Inferior parietal cortex (tissue), 1 donor: ENCODE results near the gene MUC4.

Experiments
- DNase-seq: peaks from one replicate; pipeline ENCODE4 v3.0.0-alpha.2; 2016; ENCODE audit errors: extremely low spot score

The MUC4 gene, protein sequence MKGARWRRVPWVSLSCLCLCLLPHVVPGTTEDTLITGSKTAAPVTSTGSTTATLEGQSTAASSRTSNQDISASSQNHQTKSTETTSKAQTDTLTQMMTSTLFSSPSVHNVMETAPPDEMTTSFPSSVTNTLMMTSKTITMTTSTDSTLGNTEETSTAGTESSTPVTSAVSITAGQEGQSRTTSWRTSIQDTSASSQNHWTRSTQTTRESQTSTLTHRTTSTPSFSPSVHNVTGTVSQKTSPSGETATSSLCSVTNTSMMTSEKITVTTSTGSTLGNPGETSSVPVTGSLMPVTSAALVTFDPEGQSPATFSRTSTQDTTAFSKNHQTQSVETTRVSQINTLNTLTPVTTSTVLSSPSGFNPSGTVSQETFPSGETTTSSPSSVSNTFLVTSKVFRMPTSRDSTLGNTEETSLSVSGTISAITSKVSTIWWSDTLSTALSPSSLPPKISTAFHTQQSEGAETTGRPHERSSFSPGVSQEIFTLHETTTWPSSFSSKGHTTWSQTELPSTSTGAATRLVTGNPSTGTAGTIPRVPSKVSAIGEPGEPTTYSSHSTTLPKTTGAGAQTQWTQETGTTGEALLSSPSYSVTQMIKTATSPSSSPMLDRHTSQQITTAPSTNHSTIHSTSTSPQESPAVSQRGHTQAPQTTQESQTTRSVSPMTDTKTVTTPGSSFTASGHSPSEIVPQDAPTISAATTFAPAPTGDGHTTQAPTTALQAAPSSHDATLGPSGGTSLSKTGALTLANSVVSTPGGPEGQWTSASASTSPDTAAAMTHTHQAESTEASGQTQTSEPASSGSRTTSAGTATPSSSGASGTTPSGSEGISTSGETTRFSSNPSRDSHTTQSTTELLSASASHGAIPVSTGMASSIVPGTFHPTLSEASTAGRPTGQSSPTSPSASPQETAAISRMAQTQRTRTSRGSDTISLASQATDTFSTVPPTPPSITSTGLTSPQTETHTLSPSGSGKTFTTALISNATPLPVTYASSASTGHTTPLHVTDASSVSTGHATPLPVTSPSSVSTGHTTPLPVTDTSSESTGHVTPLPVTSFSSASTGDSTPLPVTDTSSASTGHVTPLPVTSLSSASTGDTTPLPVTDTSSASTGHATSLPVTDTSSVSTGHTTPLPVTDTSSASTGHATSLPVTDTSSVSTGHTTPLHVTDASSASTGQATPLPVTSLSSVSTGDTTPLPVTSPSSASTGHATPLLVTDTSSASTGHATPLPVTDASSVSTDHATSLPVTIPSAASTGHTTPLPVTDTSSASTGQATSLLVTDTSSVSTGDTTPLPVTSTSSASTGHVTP (N-terminal part only)

DNA sequence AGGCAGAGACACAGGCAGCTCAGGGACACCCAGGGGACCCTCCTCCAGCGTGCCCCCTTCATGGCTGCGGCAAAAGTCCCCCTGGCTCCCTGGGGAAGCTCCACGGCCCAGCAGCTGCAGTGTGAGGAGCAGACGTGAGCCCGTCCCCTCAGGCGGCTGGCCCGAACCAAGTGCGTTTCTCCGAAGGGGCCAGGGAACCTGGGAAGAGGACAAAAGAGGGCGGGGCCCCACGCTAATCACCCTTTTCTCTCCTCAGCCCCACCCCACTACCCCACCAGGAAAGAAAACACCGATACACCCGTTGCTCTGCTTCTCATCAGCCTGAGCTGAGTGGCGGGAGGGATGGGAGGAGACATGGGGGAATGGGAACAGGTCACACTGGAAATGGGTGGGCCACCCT, at the start of gene MUC4:
Gene MUC4 (minus strand): TSS at position 174 of the 400 bp plus-strand sequence. CDS start 112 bp downstream, at position 62.
- no peak for DNase-seq

DNA sequence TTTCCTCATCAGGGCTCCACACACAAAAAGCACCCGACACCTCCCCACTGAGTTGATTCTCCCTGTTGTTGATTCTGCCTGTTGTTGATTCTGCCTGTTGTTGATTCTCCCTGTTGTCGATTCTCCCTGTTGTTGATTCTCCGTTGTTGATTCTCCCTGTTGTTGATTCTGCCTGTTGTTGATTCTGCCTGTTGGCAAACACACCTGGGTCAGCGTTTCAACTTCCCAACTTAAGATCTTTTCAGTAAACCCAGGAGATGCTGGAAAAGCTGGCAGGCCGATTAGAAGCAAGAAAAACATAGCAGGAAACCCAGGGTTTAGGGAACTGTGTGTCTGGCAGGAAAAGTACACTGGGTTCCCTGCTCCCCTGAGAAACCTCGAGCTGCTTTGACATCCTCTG, 48.7 kb upstream of the MUC4 start:
- no peak for DNase-seq

DNA sequence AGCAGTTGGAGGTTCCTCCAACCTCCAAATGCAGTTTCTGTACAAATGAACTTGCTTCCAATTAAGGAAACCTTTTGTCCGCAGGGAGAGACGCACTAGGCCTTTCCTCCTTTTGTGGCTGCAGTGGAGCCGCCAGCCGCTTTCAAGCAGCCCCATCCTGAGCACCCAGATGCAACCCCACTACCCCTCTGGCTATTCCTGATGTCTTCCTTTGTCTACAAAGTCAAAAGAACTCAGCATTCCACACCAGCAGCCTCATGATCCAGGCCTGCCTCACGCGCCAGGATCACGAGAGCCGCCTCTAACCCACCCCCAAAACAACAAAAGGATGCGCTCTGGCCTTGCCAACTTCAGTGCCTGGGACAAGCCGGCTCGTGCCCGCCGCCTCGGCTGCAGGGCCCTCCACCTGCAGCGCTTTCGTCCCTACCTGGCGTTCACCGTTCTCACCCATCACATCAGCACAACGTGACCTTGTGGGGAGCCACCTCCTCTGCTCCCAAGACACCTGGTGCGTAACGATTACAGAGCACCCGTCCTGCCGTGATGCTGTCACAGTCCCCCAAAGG, 48.2 kb upstream of the MUC4 start:
- no peak for DNase-seq

DNA sequence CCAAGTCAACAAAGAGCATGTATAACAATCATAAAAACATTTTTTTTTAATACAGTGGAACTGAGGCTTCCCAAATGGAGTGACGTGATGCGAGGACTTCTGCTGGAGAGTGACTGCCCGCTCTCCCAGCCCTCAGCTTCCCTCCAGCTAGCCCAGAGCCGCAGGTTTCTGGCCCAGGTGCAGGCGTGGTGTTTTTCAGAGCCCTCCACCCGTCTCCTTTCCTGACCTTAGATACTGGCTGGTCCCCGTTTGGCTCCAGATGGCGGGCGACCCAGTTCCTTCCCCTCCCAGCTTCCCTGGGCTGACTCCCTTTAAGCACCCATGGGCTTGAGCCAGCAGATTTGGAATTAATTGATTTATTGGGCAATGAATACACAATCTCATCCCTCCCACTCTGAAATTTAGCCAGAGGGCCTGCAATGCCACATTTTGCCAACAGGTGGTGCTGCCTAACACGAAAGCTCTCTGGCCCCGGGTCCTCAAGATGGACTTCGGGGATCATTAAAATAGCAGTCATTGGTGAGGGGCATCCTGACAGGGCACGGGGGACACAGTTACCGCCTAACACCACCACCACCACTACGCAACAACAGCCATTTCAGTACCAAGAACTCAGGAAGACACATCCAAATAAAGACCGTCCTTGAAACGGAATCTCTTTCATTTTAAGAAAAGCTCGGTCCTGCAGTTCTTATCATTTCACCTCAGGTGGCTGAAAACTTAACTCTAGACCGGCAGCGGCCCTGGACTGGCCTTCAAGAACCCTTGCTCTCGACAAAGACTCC, 47.5 kb upstream of the MUC4 start:
- peak; percentile 89 for DNase-seq

DNA sequence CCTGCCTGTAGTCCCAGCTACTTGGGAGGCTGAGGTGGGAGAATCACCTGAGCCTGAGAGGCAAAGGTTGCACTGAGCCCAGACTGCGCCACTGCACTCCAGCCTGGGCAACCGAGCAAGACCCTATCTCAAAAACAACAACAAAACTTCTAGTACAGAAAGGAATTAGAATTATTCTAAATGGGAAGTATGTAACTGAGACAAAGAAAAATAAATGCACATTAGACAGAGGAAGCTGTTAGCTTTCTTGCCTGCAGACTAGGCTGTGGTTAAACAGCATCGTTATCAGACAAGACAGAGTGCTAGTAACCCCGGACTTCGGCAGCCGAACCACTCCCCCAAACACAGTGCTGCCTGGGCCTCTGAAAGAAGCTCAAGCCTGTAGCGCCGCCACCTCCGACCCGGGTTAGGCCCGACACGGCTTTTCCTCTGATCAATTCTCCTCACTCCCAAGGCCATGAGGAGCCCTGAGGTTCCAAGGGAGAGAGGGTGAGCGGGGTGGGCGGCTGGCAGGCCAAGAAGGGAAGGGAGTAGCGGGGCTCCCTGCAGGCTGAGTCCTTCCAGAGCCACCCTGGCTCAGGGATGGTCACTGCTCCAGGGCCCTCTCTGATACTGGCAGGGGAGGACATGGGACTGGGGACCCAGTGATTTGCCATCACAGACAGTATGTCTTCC, 44.8 kb upstream of the MUC4 start:
- DNase-seq: no peak

DNA sequence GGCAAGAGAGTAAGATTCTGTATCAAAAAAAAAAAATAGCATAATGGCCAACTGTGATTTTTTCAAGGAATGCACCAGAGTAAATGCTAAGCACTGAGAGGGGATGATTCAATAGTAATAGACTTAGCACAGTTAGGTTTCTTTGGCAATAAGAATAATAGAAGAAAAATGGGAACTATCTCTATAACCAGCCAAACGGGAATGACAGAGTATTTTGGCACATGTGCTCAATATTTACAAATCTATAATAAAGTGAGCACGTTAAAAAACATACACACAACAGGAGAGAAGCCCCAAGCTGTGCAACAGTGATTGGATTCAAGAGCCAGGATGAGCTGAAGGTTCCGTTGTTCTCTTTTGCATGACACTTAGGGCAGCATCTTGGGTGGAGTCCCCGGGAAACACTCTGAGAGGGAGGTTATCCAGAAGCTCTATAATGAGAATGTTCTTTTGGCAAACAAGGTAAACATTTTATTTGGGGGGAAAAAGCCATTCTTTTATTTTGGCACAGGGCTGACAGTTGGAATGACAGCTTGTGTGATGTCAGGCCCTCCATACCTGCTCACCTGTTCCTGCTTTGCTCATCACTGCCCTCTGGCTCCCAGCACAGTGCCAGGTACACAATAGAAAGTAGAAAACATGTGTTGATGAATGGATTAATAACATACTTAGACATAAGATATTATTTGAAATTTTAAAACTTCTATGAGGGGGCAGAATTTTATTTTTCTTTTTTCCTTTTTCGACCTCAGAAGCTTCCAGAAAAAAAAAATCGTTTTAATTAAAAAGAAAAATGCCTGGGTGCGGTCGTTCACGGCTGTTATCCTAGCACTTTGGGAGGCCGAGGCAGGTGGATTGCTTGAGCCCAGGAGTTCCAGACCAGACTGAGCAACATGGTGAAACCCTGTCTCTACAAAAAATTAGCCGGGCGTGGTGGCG, 44.0 kb upstream of the MUC4 start:
- no peak for DNase-seq

DNA sequence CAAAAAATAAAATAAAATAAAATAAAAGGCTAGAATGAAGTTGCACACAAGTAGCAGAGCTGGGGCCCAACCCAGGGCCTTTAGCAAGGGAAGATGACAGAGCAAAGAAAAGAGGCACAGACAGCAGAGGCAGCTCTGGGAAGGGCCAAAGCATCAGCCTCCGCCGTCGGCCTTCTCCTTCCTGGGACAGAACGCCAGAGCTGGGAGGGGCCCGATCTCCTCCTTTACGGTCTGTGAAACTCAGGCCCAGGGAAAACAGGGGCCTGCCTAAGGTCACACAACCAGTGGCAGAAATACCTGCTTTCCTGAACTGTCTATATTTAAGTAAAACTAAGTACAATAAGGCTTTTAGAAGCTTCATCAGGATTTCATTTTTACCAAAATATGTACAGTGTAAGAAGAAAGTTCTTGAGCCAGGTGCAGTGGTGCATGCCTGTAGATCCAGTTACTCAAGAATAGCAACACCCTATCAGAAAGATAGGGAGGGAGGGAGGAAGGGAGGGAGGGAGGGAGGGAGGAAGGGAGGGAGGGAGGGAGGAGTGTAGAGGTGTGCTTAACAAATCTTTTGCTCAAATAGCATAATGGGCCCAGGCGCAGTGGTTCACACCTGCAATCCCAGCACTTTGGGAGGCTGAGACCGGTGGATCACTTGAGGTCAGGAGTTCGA, 43.0 kb upstream of the MUC4 start:
- DNase-seq: no peak

DNA sequence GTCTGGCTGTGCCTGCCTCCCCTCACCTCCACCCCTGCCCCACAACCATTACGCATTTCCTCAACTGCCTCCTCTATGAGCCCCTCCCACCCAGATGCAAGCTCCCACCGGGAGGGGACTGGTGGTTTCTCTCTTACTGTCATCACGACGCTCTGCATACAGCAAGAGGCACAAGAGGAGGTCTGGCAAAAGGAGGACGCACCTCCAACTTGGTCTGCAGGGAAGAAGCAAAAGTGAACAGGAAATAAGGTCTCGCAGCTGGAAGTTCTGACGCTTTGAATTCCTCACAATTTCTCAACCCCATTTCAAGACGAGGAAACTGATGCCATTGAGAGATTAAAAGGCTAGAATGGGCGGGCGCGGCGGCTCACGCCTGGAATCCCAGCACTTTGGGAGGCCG, 42.3 kb upstream of the MUC4 start:
- no peak for DNase-seq

DNA sequence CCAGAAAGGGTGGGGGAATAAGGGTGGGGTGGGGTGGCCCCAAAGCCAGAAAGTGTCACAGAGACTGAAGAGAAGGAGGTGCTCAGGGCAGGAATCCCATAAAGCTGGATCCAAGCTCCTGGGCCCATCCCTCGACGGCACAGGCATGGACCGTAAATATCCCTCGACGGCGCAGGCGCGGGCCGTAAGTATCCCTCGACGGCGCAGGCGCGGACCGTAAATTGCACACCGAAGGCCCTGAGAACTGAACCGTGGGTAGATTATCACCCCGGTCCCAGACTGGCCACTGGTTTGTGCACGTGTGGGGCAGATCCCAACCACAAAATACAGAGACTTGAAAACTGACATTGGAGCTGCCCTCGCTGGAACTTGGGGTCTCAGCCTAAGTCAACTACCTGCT, 41.3 kb upstream of the MUC4 start:
- no peak for DNase-seq

DNA sequence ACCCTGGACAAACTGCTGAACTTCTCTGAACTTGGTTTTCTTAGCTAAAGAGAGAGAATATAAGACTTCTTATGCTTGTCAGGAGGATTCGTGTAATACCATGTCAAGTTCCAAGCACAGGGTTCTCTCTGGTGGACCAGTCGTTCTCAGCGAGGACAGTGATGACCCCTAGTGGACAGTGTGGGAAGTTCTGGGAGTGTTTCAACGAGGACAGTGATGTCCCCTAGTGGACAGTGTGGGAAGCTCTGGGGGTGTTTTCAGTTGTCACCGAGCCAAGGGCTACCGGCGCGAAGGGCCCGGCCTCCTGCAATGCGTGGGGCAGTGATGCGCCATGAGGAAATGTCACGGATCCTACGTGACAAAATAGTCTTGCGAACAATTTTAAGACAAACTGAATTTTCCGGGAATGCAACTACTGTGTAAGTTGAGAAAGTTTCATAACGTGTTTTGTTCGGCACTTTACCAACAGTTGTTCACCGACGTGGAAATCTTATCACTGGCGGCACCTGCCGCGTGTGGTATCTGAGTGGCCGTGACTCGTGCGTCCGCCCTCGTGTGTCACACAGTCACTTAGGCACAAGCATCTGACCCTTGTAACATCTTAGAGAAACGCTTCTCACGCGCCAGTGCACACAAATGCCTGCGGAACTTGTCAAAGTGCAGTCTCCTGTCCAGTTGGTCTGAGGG, 39.3 kb upstream of the MUC4 start:
- DNase-seq: peak; percentile 95

DNA sequence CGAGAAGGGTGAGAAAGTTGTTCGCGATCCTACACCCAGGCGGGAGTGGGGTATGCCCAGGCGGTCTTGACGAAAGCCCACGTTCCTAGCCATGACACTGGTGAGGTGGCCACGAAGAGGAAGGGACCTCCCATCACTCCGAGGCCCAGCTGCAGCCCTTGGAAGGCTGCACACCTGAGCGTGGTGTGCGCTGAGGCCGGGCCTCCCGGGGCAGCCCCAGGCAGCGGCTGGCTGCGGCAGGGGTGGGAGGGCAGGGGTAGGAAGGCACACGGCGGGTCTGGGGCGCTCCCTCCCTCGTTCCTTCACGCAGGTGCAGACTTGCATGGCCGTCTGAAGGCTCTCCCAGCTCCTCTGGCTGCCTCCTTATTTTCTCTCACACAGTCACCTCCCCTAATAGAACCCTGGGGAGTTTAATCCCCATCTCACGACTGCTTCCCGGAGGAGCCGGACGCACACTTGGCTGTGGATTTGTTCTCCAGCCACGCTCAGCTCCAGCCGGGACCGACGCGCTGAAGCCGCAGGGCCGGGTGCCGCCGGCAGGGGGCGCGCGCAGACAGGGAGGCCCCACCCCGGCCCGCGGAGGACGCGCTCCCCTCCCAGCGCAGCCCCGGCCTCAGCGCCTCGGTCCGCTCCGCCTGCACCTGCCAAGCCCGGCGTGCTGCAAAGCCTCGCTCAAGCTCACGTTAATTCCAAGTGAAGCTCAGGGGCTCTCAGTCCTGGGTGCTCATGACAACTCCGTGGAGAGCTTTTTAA, 37.8 kb upstream of the MUC4 start:
- DNase-seq: no peak

DNA sequence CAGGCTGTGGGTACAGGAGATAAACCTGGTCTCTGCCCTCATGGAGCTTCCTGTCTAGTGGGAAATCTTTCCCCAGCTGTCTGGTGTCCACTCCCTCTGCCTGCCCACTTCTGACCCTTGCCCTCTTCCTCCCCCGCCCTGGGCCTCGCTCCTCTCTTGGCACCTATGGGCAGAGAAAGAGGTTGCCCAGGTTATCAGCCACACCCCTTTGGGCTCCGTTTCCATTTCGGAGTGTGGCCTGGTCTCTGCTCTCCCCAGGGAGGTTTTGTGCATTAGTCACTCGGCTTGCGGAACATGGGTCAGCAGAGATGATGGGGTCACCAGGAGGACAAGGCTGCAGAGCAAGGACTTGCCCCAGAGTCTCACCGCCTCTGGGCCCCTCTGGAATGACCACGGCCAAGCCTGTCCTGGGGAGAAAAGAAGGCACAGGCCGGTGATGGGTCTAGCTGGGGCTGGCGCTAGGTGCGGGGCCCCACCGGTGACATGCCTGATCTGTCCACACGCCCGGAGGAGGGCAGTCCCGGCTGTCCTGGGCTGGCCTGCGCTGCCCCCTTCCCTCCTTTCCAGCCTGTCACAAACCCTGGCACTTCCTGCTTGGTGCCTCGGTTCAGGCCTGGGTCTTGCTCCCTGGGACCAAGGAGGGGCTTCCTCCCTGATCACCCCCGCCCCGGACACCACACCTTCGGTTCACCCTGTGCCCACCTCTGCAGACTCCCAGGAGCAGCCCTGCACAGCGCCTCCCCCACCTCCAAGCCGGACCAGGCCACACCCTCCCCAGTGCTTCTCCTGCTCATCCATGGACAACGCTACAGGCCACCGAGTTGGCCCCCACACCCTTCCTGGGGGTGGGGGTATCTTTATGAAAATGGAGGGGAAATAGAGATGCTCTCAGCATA, 35.6 kb upstream of the MUC4 start:
- no peak for DNase-seq

DNA sequence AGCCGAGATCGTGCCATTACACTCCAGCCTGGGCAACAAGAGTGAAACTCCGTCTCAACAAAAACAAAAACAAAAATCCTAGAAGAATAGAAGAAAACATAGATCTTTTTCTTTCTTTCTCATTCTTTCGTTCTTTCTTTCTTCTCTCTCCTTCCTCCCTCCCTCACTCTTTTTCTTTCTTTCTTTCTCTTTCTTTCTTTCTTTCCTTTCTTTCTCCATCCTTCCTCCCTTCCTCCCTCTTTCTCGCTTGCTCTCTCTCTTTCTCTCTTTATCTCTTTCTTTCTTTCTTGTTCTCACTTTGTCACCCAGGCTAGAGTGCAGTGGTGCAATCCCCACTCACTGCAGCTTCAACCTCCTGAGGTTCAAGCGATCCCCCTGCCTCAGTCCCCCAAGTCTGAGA, 33.8 kb upstream of the MUC4 start:
- no peak for DNase-seq

DNA sequence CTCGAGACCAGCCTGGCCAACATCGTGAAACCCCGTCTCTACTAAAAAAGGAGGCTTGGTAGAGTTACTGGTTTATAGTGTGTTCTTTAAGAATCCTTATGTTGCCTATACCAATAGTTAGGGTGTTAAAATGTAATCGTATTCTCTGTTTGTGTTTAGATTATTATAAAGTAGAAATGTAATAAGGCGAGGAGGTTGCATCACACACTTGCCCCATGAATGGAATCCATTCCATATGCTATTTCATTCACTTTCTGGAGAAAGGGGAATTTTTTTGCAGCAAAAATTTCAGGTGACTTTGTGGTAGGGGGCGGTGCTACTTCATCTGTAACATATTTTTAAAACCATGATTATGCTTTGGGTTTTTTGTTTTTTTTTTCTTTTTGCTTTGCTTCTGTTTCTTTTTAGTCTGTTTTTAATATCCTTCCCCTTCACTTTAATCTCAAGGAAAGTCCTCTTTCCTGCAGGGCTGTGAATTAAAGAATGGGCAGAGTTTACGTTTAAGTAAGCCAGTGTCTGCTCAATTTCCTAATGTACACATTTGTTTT, 33.0 kb upstream of the MUC4 start:
- DNase-seq: no peak

DNA sequence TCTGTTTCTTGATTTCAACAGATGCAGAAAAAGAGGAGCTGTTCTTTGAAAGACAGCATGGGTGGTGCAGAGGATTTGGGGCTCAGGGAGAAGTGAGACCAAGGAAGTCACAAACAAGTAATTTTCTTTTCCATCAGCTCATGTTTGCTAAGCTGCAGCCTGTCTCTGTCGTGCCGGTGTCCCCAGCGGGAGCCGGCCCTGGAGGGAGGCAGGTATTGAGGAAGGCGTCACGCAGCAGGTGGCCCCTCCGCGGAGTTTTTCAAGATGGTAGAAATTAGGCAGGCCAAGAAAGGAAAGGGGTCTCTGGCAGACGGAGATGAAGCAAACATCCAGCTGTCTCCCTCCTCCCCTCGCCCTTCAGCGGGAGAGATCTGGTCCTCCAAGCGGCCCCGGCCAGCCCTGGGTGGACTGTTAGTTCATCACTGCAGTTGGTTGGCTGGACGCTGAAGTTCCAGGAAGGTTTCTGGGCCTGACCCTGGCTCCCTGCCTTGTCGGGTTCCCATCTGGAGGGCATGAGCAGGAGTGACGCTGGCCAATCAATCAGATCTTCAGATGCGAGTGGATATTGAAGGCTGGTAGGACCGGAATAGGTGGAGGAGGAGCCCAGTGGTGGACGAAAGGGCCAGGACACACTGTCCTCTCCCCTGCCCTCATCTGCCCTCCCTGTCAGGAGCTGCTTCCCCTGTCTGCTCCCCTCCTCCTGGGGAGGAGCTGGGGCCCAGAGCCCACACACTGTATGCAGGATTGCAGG, 27.7 kb upstream of the MUC4 start:
- no peak for DNase-seq
